HG03108 (cell line): ENCODE data around the gene MAP2K5.

Experiments used
- ATAC-seq: cut with Tn5 transposase; IDR thresholded peaks from one replicate; pipeline ENCODE4 v1.9.1; 2021; ENCODE audit warnings: moderate library complexity; ENCODE audit not compliant: unreplicated experiment

The MAP2K5 gene

DNA sequence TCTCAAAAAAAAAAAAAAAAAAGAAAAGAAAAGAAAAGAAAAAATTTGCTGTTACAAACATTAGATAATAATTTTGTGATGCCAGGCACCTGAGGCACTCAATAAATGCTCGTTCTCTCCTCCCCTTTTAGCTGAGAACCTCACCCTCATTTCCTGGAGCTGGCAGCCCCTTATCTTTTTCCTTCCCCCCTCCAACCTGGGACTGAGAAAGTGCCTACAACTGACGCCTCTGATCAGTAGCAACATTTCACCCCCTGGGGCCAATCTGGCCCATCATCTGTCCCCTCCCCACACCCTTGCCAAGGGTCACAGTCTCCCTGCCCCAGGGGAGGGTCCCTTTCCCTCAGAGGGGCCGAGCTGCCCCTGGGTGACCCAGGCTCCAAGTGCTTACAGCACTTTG is 309.9 kb downstream of the MAP2K5 start:
- ATAC-seq: no peak

- ATAC-seq: no peak
These were observed 311.0 kb downstream of the MAP2K5 start for GRCh38 chr15:67853454-67853853.

DNA sequence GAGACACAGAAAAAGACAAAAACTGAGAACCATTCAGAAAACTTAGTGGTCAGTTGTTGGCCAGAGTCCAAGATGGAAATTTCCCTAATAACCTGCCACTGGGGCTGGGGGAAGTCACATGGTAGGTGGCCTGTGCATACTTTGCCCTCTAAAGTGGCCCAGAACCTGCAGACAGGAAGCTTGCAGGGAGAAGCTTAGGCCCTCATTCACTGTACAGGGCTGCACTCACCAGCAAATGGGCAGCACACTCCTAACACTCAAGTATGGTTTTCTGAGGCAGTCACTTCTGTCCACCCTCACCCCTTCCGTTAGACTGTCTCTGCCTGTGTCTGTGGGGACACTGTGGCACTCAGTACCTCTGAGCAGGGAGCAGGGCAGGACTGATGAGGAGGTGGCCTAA is 311.9 kb downstream of the MAP2K5 start:
- no peak for ATAC-seq

GRCh38 chr15:67855842-67856241 is 313.3 kb downstream of the MAP2K5 start:
- ATAC-seq: no peak
